Skeletal muscle tissue (tissue), 4 donors: Measurements from ENCODE around the gene ID2. TPM values are rescaled to one million over a fixed set of nuclear protein-coding genes. Genes with fewer than 3 reads are reported as not detected.

Source experiments
- H3K27ac ChIP-seq: one replicate; pipeline ENCODE4 v1.7.0; 2013; ENCODE audit warnings: mild to moderate bottlenecking, low read depth, low read length, inconsistent platforms
- H3K27me3 ChIP-seq, 3 donors: one replicate each; pipeline ENCODE4 v1.7.0; 2013; ENCODE audit warnings: low read length in 3 of 3; ENCODE audit not compliant: control insufficient read depth in 3 of 3, insufficient read depth in 3 of 3
- H3K36me3 ChIP-seq, 3 donors: one replicate each; pipeline ENCODE4 v1.7.0; 2013; ENCODE audit warnings: low read length in 3 of 3; ENCODE audit not compliant: control insufficient read depth in 3 of 3, insufficient read depth in 3 of 3
- H3K4me1 ChIP-seq, 3 donors: one replicate each; pipeline ENCODE4 v1.7.0; 2013; ENCODE audit warnings: low read length in 3 of 3, mild to moderate bottlenecking in 3 of 3; ENCODE audit not compliant: control insufficient read depth in 3 of 3, insufficient read depth in 3 of 3
- H3K4me3 ChIP-seq, 3 donors: one replicate each; pipeline ENCODE4 v1.7.0; 2013; ENCODE audit warnings: low read length in 3 of 3
- H3K9ac ChIP-seq, 3 donors: one replicate each; pipeline ENCODE4 v1.7.0; 2013; ENCODE audit warnings: low read length in 3 of 3, mild to moderate bottlenecking in 3 of 3, moderate library complexity in 2 of 3, low read depth in 1 of 3
- H3K9me3 ChIP-seq, 3 donors: one replicate each; pipeline ENCODE4 v1.7.0; 2013; ENCODE audit warnings: low read length in 3 of 3; ENCODE audit not compliant: control insufficient read depth in 3 of 3
- total RNA-seq: library from RNA; depleted of rRNA; stranded (reverse); fragments of >200 nt; gene quantifications from one replicate; pipeline ENCODE4 v1.2.3, GENCODE V29; 2014
- donor health status: Osteomylitis.

The ID2 gene
- total RNA-seq, 1 donor from 2014 or later: 35.0 TPM

GRCh38 chr2:8684540-8684877 lies 2.7 kb downstream of the ID2 start:
- no peaks in the 10 kb centered on the region for H3K9me3 ChIP-seq
- peak overlapping the region in 2 of 3 donors; percentile 68 to 72 for H3K9ac ChIP-seq
- H3K36me3 ChIP-seq: peaks cover 0 to 2% (median 0%) of the 10 kb centered on the region in 3 donors
- H3K4me3 ChIP-seq: peak overlapping the region; percentile 55 to 66 (median 65)
- H3K4me1 ChIP-seq: peaks cover 20 to 36% (median 31%) of the 10 kb centered on the region in 3 donors
- no peaks in the 10 kb centered on the region for H3K27me3 ChIP-seq
- H3K27ac ChIP-seq: peak overlapping the region; percentile 49

- peak overlapping the region; percentile 49 for H3K27ac ChIP-seq
Observed at GRCh38 chr2:8684878-8685696, 3.2 kb downstream of the ID2 start.

GRCh38 chr2:8685697-8686358 lies 4.0 kb downstream of the ID2 start:
- no peak overlapping the region for H3K27ac ChIP-seq
- peak overlapping the region in 2 of 3 donors; percentile 68 to 72 for H3K9ac ChIP-seq
- peak overlapping the region in 2 of 3 donors; percentile 55 to 66 for H3K4me3 ChIP-seq

More at GRCh38 chr2:8684878-8685696, 3.2 kb downstream of the ID2 start:
- peaks cover 18 to 30% (median 25%) of the 10 kb centered on the region in 3 donors for H3K4me1 ChIP-seq
- peak overlapping the region; percentile 20 to 72 (median 68) for H3K9ac ChIP-seq
- peak overlapping the region; percentile 55 to 66 (median 65) for H3K4me3 ChIP-seq
- H3K27me3 ChIP-seq: no peaks in the 10 kb centered on the region
- no peaks in the 10 kb centered on the region for H3K9me3 ChIP-seq
- H3K36me3 ChIP-seq: peaks cover 0 to 2% (median 0%) of the 10 kb centered on the region in 3 donors

GRCh38 chr2:8691859-8692437 lies 10.1 kb downstream of the ID2 start:
- no peak overlapping the region for H3K4me3 ChIP-seq
- H3K4me1 ChIP-seq: peaks cover 0 to 4% (median 3%) of the 10 kb centered on the region in 3 donors
- H3K9me3 ChIP-seq: no peaks in the 10 kb centered on the region
- no peak overlapping the region for H3K9ac ChIP-seq
- no peaks in the 10 kb centered on the region for H3K36me3 ChIP-seq
- H3K27ac ChIP-seq: no peak overlapping the region
- peaks cover 10 to 14% (median 13%) of the 10 kb centered on the region in 3 donors for H3K27me3 ChIP-seq

More at GRCh38 chr2:8685697-8686358, 4.0 kb downstream of the ID2 start:
- H3K9me3 ChIP-seq: no peaks in the 10 kb centered on the region
- H3K4me1 ChIP-seq: peaks cover 10 to 26% (median 17%) of the 10 kb centered on the region in 3 donors
- peaks cover 0 to 2% (median 0%) of the 10 kb centered on the region in 3 donors for H3K36me3 ChIP-seq
- H3K27me3 ChIP-seq: no peaks in the 10 kb centered on the region

GRCh38 chr2:8692783-8693156 lies 10.9 kb downstream of the ID2 start:
- Histone ChIP-seq H3K4me3 (no peak overlapping the region), H3K4me1 (peaks cover 0 to 4% (median 3%) of the 10 kb centered on the region in 3 donors), H3K27me3 (peaks cover 10 to 14% (median 13%) of the 10 kb centered on the region in 3 donors), H3K27ac (no peak overlapping the region), H3K9ac (no peak overlapping the region), H3K9me3 (no peaks in the 10 kb centered on the region), H3K36me3 (no peaks in the 10 kb centered on the region)

GRCh38 chr2:8693157-8693821 lies 11.4 kb downstream of the ID2 start:
- Histone ChIP-seq H3K27ac (no peak overlapping the region), H3K4me3 (no peak overlapping the region), H3K9me3 (no peaks in the 10 kb centered on the region), H3K4me1 (peaks cover 0 to 4% (median 3%) of the 10 kb centered on the region in 3 donors), H3K9ac (no peak overlapping the region), H3K36me3 (no peaks in the 10 kb centered on the region), H3K27me3 (peaks cover 10 to 14% (median 13%) of the 10 kb centered on the region in 3 donors)

- H3K4me3 ChIP-seq: no peak overlapping the region
- H3K36me3 ChIP-seq: no peaks in the 10 kb centered on the region
- peaks cover 10 to 14% (median 13%) of the 10 kb centered on the region in 3 donors for H3K27me3 ChIP-seq
- H3K9me3 ChIP-seq: no peaks in the 10 kb centered on the region
- peaks cover 0 to 4% (median 3%) of the 10 kb centered on the region in 3 donors for H3K4me1 ChIP-seq
- no peak overlapping the region for H3K9ac ChIP-seq
- no peak overlapping the region for H3K27ac ChIP-seq
Observed at GRCh38 chr2:8694737-8695136, 12.9 kb downstream of the ID2 start.

GRCh38 chr2:8697190-8697589 lies 15.3 kb downstream of the ID2 start:
- Histone ChIP-seq H3K9me3 (no peaks in the 10 kb centered on the region), H3K27ac (no peak overlapping the region), H3K4me1 (peaks cover 0 to 4% (median 3%) of the 10 kb centered on the region in 3 donors), H3K4me3 (no peak overlapping the region), H3K9ac (no peak overlapping the region), H3K36me3 (no peaks in the 10 kb centered on the region), H3K27me3 (peaks cover 10 to 11% (median 10%) of the 10 kb centered on the region in 3 donors)

- Histone ChIP-seq H3K36me3 (no peaks in the 10 kb centered on the region), H3K4me1 (no peaks in the 10 kb centered on the region), H3K9me3 (no peaks in the 10 kb centered on the region), H3K27ac (no peak overlapping the region), H3K27me3 (no peaks in the 10 kb centered on the region), H3K4me3 (no peak overlapping the region), H3K9ac (no peak overlapping the region)
Observed at GRCh38 chr2:8699839-8700238, 18.0 kb downstream of the ID2 start.
